ENCODE data around the gene OR4N5. TPM values are rescaled to one million over a fixed set of nuclear protein-coding genes. Genes with fewer than 3 reads are reported as not detected.

The OR4N5 gene
- total and polyA plus RNA-seq, 2 donors from 2014 or later = not detected

GRCh38 chr14:20176330-20176729 lies 37.7 kb downstream of the OR4N5 start:
- H3K27me3 ChIP-seq (ENCODE audit: control insufficient read depth, insufficient read depth, low read length) = no peaks in the 10 kb centered on the region
- FAIRE-seq (no peak), DNase-seq (no peak)
- H3K4me3 ChIP-seq (ENCODE audit: low read length in 3 of 3) = no peak overlapping the region
- intact Hi-C loops (cut with DNase I) = no loop called here
- no peak overlapping the region for H3K27ac ChIP-seq (ENCODE audit: low read depth in 2 of 2, low read length in 2 of 2)
- no peaks in the 10 kb centered on the region for H3K4me1 ChIP-seq (ENCODE audit: control insufficient read depth in 2 of 3, insufficient read depth in 2 of 3, low read depth in 1 of 3, low read length in 3 of 3)
- no peaks in the 10 kb centered on the region for H3K36me3 ChIP-seq (ENCODE audit: control insufficient read depth in 2 of 3, insufficient read depth in 3 of 3, low read length in 3 of 3)
- no peaks in the 10 kb centered on the region for H3K9me3 ChIP-seq (ENCODE audit: control insufficient read depth in 2 of 3, insufficient read depth in 1 of 3, low read length in 3 of 3)
- TF ChIP-seq, protein P1, sequence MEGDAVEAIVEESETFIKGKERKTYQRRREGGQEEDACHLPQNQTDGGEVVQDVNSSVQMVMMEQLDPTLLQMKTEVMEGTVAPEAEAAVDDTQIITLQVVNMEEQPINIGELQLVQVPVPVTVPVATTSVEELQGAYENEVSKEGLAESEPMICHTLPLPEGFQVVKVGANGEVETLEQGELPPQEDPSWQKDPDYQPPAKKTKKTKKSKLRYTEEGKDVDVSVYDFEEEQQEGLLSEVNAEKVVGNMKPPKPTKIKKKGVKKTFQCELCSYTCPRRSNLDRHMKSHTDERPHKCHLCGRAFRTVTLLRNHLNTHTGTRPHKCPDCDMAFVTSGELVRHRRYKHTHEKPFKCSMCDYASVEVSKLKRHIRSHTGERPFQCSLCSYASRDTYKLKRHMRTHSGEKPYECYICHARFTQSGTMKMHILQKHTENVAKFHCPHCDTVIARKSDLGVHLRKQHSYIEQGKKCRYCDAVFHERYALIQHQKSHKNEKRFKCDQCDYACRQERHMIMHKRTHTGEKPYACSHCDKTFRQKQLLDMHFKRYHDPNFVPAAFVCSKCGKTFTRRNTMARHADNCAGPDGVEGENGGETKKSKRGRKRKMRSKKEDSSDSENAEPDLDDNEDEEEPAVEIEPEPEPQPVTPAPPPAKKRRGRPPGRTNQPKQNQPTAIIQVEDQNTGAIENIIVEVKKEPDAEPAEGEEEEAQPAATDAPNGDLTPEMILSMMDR (IDR thresholded peaks at IDR 0.05; ENCODE audit: borderline replicate concordance, extremely low read depth, insufficient read depth) = no peak
- H3K9ac ChIP-seq (ENCODE audit: low read length in 3 of 3) = no peak overlapping the region

GRCh38 chr14:20177433-20177974 lies 38.9 kb downstream of the OR4N5 start:
- no peaks in the 10 kb centered on the region for H3K9me3 ChIP-seq (ENCODE audit: control insufficient read depth in 2 of 3, insufficient read depth in 1 of 3, low read length in 3 of 3)
- no peak for DNase-seq
- H3K27ac ChIP-seq (ENCODE audit: low read depth in 2 of 2, low read length in 2 of 2) = no peak overlapping the region
- intact Hi-C loops (cut with DNase I) = no loop called here
- H3K9ac ChIP-seq (ENCODE audit: low read length in 3 of 3) = no peak overlapping the region
- H3K4me3 ChIP-seq (ENCODE audit: low read length in 3 of 3) = no peak overlapping the region
- H3K27me3 ChIP-seq (ENCODE audit: control insufficient read depth, insufficient read depth, low read length) = no peaks in the 10 kb centered on the region
- no peaks in the 10 kb centered on the region for H3K36me3 ChIP-seq (ENCODE audit: control insufficient read depth in 2 of 3, insufficient read depth in 3 of 3, low read length in 3 of 3)
- TF ChIP-seq, protein P1 (IDR thresholded peaks at IDR 0.05; ENCODE audit: borderline replicate concordance, extremely low read depth, insufficient read depth) = no peak
- FAIRE-seq = no peak
- no peaks in the 10 kb centered on the region for H3K4me1 ChIP-seq (ENCODE audit: control insufficient read depth in 2 of 3, insufficient read depth in 2 of 3, low read depth in 1 of 3, low read length in 3 of 3)

- no peaks in the 10 kb centered on the region for H3K36me3 ChIP-seq (ENCODE audit: control insufficient read depth in 2 of 3, insufficient read depth in 3 of 3, low read length in 3 of 3)
- TF ChIP-seq, protein P1 (IDR thresholded peaks at IDR 0.05; ENCODE audit: borderline replicate concordance, extremely low read depth, insufficient read depth) = no peak
- no peaks in the 10 kb centered on the region for H3K9me3 ChIP-seq (ENCODE audit: control insufficient read depth in 2 of 3, insufficient read depth in 1 of 3, low read length in 3 of 3)
- intact Hi-C loops (cut with DNase I) = no loop called here
- no peak overlapping the region for H3K9ac ChIP-seq (ENCODE audit: low read length in 3 of 3)
- H3K4me1 ChIP-seq (ENCODE audit: control insufficient read depth in 2 of 3, insufficient read depth in 2 of 3, low read depth in 1 of 3, low read length in 3 of 3) = no peaks in the 10 kb centered on the region
- no peak overlapping the region for H3K27ac ChIP-seq (ENCODE audit: low read depth in 2 of 2, low read length in 2 of 2)
- H3K27me3 ChIP-seq (ENCODE audit: control insufficient read depth, insufficient read depth, low read length) = no peaks in the 10 kb centered on the region
- FAIRE-seq (no peak), DNase-seq (no peak)
- H3K4me3 ChIP-seq (ENCODE audit: low read length in 3 of 3) = no peak overlapping the region
These were observed 40.6 kb downstream of the OR4N5 start for GRCh38 chr14:20179218-20179617.

- Histone ChIP-seq H3K27me3 (ENCODE audit: control insufficient read depth, insufficient read depth, low read length) (no peaks in the 10 kb centered on the region), H3K27ac (ENCODE audit: low read depth in 2 of 2, low read length in 2 of 2) (no peak overlapping the region), H3K4me3 (ENCODE audit: low read length in 3 of 3) (no peak overlapping the region), H3K4me1 (ENCODE audit: control insufficient read depth in 2 of 3, insufficient read depth in 2 of 3, low read depth in 1 of 3, low read length in 3 of 3) (no peaks in the 10 kb centered on the region), H3K9ac (ENCODE audit: low read length in 3 of 3) (no peak overlapping the region), H3K9me3 (ENCODE audit: control insufficient read depth in 2 of 3, insufficient read depth in 1 of 3, low read length in 3 of 3) (no peaks in the 10 kb centered on the region), H3K36me3 (ENCODE audit: control insufficient read depth in 2 of 3, insufficient read depth in 3 of 3, low read length in 3 of 3) (no peaks in the 10 kb centered on the region)
- TF ChIP-seq, protein P1 (IDR thresholded peaks at IDR 0.05; ENCODE audit: borderline replicate concordance, extremely low read depth, insufficient read depth) = no peak
- intact Hi-C loops (cut with DNase I) = no loop called here
- DNase-seq = no peak
- FAIRE-seq = no peak
These were observed 41.3 kb downstream of the OR4N5 start for GRCh38 chr14:20179880-20180279.
